HG02678 (cell line): ENCODE measurements around the gene RAB27B.

Experiments used
- ATAC-seq: cut with Tn5 transposase; IDR thresholded peaks from one replicate; pipeline ENCODE4 v1.9.1; 2021; ENCODE audit warnings: mild to moderate bottlenecking, moderate library complexity; ENCODE audit not compliant: unreplicated experiment

The RAB27B gene

GRCh38 chr18:54906331-54907185 is 78.3 kb downstream of the RAB27B start:
- ATAC-seq, result no peak

GRCh38 chr18:54909538-54909937 is 81.3 kb downstream of the RAB27B start:
- ATAC-seq, result no peak

GRCh38 chr18:54910161-54910919 is 82.1 kb downstream of the RAB27B start:
- no peak for ATAC-seq

GRCh38 chr18:54911551-54911950 is 83.3 kb downstream of the RAB27B start:
- no peak for ATAC-seq

DNA sequence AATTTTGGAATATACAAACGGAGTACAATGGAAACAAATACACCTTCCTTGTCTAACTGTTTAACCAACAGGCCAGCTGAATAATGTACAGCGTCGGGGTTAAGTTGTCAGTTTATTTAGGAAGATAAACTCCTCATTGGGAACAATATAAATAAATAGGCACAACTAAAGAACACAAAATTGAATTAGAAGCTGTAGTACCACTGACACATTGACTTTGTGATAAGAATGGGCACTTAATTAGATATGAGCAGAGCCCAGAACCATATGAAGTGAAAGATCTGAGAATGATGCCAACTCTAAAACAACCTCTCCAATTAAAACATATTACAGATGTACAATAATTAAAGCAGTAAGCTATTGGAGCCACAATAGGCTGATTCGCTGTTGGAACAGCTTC is 86.5 kb downstream of the RAB27B start:
- ATAC-seq, result no peak

DNA sequence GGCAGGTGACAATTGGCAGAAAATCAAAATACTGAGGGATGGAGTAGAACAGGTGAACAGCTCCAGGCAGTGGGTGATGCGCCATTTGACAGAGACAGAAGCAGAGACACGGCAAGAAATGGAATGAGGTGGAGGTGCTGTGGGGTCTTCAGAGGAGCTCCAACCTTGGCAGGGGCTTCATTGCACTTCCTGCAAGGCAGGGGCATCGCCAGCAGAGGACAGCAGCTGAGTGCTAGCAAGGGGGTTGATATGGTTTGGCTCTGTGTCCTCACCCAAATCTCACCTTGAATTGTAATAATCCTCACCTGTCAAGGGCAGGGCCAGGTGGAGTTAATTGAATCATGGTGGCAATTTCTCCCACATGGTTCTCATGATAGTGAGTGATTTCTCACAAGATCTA is 88.2 kb downstream of the RAB27B start:
- no peak for ATAC-seq

GRCh38 chr18:54918060-54918459 is 89.8 kb downstream of the RAB27B start:
- ATAC-seq, result no peak

GRCh38 chr18:54919412-54919811 is 91.1 kb downstream of the RAB27B start:
- no peak for ATAC-seq

- ATAC-seq, result no peak
Observed at GRCh38 chr18:54923339-54923956, 95.2 kb downstream of the RAB27B start.

GRCh38 chr18:54924948-54925347 is 96.7 kb downstream of the RAB27B start:
- ATAC-seq, result no peak

GRCh38 chr18:54926593-54927325 is 98.5 kb downstream of the RAB27B start:
- ATAC-seq, result no peak

DNA sequence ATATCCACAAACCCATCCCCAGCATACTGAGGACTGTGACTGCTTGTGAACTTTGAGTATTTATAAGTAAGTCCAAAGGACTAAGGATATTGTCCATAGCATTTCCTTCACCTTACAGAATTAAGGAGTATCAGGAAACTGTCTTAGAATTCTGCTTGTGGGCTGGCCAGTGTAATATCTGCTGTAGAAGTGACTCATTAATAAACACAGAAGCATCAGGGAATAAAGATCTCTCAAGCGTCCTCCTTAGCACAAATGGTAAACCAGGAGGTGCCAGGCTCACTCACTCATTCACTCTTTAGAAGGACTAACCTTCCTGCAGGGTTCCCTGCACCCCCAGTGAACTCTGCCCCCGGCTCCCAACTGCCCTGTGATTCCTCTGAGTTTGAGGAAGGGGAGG is 100.0 kb downstream of the RAB27B start:
- ATAC-seq, result no peak

GRCh38 chr18:54931152-54931551 is 102.9 kb downstream of the RAB27B start:
- ATAC-seq, result no peak

DNA sequence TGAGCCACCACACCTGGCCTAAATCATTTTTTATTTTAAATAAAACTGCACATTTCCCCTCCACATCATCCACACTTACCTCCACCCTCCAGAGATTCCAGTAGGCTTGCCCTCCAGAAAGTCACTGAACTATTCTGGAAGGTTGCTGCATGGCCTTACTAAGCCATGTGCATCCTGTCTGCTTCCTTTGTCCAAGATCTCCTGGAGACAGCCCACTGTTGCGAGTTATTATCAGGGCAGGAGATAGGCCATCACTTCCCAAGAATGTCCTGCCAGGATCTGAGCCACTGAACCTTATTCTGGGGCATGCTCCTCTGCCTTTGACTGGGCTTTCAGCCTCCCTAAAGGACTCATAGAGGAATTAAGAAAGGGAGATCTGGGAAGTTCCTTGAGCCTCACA is 104.2 kb downstream of the RAB27B start:
- ATAC-seq, result no peak

GRCh38 chr18:54938506-54938905 is 110.2 kb downstream of the RAB27B start:
- no peak for ATAC-seq

- no peak for ATAC-seq
Observed at GRCh38 chr18:54939361-54939917, 111.2 kb downstream of the RAB27B start.

DNA sequence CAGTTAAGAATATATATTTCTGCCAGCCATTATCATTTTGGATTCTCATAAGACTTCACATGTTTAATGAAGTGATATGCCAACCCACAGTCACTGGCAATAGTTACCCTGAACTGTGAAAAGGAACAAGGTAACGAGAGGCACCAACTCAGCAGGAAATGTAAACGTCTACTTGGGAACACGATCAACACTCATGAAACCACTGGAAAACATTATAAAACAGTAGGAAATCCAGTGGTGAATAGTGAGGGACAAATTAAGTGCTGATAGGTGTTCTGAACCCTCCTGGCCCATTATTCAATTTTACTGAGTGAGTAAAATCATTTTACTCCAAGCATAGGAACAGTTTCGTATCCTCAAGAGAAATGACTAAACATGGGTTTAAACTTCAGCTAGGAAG is 113.9 kb downstream of the RAB27B start:
- ATAC-seq, result no peak

DNA sequence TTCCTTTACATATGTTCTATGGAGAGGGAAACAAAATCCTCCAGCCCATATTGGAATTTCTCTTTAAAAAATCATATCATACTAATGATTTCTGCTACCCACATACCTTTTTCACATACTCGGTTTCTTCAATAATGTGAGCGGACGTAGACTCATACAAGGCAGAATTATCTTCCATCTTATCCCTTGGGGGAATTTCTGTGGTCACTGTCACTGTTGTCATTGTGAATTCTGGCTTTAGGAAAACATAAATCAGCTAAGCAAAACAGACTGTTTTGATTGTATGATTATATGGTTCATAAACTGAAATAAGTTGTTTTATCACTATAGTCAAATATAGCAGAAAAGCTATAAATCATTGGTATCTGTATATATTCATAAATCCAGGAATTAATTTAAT is 114.3 kb downstream of the RAB27B start:
- no peak for ATAC-seq
